ENCODE data around the gene ZNF454.

The ZNF454 gene

DNA sequence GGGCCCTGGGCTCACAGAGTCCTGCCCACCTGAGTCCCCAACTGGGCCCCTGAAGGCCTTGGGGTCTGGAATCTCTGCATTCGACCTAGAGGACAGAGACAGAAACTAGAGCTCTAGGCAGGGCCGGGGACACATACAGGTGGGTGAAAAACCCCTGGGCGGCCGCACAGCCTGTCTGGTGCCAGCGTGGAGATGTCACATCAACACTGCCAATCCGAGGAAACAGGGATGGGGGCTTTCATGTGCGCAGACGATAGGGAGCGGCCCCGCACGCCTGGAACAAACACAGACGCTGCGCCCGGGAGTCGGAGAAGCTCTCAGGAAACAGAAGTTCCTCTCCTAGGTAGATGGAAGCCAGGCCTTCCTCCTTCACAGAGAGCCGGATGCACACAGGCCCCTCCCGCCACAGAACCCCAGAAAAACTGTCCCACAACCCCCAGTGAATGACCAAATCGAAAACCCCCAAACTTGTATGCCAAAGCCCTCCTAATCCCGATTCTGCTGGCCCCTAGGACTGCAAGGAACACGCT, 52.3 kb downstream of the ZNF454 start:
- no peak for DNase-seq (ENCODE audit: low read depth in 2 of 2)

DNA sequence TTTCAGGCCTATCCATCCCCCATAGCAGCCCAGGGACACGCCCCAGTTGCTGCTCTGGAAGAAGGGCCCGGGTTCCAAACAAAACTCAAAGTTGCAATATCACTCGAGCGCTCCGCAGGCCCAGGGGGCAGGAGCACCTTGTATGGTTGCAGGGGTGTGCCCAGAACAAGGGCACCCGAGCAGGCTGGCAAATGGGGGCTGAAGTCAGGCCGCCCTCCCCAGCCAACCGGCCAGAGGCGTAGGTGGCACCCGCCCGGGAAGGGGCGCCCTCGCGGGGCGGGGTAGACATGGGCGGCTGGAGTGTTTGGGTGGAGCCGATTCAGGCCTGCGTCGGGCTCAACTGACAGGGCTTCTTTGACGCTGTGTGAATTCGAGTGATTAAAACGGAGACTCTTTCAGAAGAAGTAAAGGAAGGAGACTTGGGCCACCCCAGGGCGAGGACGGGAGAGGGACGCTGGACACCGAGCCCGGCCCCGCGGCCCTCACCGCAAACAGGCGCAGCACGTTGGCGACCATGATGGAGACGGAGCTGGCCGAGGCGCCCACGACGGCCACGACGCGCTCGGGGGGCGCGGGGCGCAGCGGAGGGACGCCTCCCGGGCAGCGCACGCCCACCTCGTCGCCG, 53.1 kb downstream of the ZNF454 start:
- DNase-seq (ENCODE audit: low read depth in 2 of 2), result no peak

GRCh38 chr5:178994580-178995340, 53.8 kb downstream of the ZNF454 start, which contains the start of gene GRM6:
TSS of gene GRM6 (minus strand) at chr5:178995320. CDS start at chr5:178994944, 376 bp downstream.
- no peak for DNase-seq (ENCODE audit: low read depth in 2 of 2)

GRCh38 chr5:178995341-178995690, 54.3 kb downstream of the ZNF454 start:
- no peak for DNase-seq (ENCODE audit: low read depth in 2 of 2)

GRCh38 chr5:178996156-178996555, 55.2 kb downstream of the ZNF454 start:
- DNase-seq (ENCODE audit: low read depth in 2 of 2), result no peak

DNA sequence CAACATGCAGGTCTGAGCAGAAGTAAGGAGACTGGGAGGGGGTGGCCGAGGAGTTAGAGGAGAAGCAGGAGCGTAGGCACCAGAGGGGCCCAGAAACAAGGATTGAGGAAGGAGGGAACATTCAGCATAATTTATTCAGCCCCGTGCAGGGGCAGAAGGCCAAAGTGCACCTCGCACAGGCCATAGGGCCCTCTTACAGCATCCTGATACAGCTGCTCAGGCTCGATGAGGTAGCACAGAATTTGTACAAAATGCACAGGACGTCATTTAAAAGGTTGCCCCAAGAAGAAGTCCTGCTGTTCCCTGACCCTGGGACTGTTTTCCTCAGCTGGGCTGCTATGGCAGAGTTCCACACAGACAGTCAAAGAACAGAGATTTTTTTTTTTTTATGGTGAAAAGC, 56.2 kb downstream of the ZNF454 start:
- DNase-seq (ENCODE audit: low read depth in 2 of 2), result no peak

- DNase-seq (ENCODE audit: low read depth in 2 of 2), result no peak
These were observed 57.4 kb downstream of the ZNF454 start for GRCh38 chr5:178998441-178998840.

GRCh38 chr5:179006564-179006963, 65.6 kb downstream of the ZNF454 start:
- DNase-seq (ENCODE audit: low read depth in 2 of 2), result no peak

DNA sequence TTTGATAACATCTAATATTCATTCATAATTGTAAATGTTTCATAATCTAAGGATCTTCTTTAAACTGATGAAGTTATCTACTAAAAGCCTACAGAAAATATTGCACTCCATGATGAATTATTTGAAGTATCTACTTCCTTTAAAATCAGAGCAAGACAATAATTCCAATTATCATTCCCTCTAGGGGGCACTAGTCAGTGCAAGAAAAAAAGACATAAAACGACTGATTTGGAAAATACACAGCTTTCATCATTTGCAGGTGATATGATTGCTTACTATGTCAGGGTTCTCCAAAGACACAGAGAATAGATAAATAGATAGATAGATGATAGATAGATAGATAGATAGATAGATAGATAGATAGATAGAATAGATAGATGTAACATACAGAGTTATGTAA, 67.7 kb downstream of the ZNF454 start:
- no peak for DNase-seq (ENCODE audit: low read depth in 2 of 2)

All from stimulated activated CD8-positive, alpha-beta memory T cell treated with anti-CD3 and anti-CD28 coated beads, Interleukin-2, amount 100 ng/mL, for 1 hour (primary cell).